ENCODE results near the gene PPP1R17.

DNA sequence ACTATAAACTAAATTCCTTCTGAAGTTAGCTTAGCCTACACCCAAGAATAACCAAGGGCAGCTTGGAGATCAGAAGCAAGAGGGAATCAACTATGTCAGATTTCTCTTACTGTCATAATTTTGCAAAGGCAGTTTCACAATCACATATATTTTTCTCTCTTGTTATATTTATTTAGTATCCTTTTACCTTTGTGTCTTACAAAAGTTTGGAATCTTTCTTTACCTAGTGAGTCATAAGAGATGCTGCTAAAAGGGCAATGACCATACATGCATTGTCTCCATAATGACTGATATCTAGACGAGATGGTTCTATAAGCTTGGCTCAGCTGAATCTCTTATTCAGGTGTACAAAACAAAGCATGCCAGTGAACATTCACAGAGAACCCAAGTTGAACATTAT, 61.1 kb downstream of the PPP1R17 start:
- TF ChIP-seq, protein P1, sequence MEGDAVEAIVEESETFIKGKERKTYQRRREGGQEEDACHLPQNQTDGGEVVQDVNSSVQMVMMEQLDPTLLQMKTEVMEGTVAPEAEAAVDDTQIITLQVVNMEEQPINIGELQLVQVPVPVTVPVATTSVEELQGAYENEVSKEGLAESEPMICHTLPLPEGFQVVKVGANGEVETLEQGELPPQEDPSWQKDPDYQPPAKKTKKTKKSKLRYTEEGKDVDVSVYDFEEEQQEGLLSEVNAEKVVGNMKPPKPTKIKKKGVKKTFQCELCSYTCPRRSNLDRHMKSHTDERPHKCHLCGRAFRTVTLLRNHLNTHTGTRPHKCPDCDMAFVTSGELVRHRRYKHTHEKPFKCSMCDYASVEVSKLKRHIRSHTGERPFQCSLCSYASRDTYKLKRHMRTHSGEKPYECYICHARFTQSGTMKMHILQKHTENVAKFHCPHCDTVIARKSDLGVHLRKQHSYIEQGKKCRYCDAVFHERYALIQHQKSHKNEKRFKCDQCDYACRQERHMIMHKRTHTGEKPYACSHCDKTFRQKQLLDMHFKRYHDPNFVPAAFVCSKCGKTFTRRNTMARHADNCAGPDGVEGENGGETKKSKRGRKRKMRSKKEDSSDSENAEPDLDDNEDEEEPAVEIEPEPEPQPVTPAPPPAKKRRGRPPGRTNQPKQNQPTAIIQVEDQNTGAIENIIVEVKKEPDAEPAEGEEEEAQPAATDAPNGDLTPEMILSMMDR (IDR thresholded peaks at IDR 0.05; ENCODE audit: extremely low read depth in 1 of 2, insufficient read depth in 1 of 2, low read depth in 1 of 2, low read length in 2 of 2) = no peak
- TF ChIP-seq POLR2A (IDR thresholded peaks at IDR 0.05; ENCODE audit: low read depth, low read length) (no peak), GATA2 (IDR thresholded peaks at IDR 0.05; ENCODE audit: insufficient read depth, insufficient read length, low read depth, low read length) (no peak), EZH2 (IDR thresholded peaks at IDR 0.05; ENCODE audit: borderline replicate concordance, low read depth, low read length, severe bottlenecking) (no peak), FOS (IDR thresholded peaks at IDR 0.05; ENCODE audit: borderline replicate concordance, insufficient read depth, low read length) (no peak)
